Measurements from ENCODE around the gene CYP2W1. TPM values are rescaled to one million over a fixed set of nuclear protein-coding genes. Genes with fewer than 3 reads are reported as not detected.

The CYP2W1 gene
- total RNA-seq, 4 donors from 2014 or later = 0.41 to 0.95 TPM; not detected in 2

- no peaks in the 10 kb centered on the region for H3K36me3 ChIP-seq
- peak overlapping the region; percentile 88 to 94 (median 90) for H3K27ac ChIP-seq
- no peaks in the 10 kb centered on the region for H3K27me3 ChIP-seq
- H3K4me3 ChIP-seq = peak overlapping the region in 3 of 4 donors; percentile 11 to 35 (median 33)
- peak; percentile 96 for DNase-seq
- TF ChIP-seq POLR2AphosphoS5 (IDR thresholded peaks at IDR 0.05) (peak; percentile 83 to 94 (median 88)), POLR2A (IDR thresholded peaks at IDR 0.05) (peak; percentile 97), EP300 (IDR thresholded peaks at IDR 0.05; ENCODE audit: low read depth) (peak; percentile 39), CTCF (IDR thresholded peaks at IDR 0.05) (no peak)
- intact Hi-C loops (cut with DNase I; ENCODE audit: low total_unique reads) = no loop called here
- in situ Hi-C loops (cut with MboI; ENCODE audit: low pct_ligation_motif_present in 1 of 4, low pct_unique_long_range_greater_than_20kb in 1 of 4, low sequenced_read_pairs in 3 of 4) = no loop called here
- H3K9me3 ChIP-seq = no peaks in the 10 kb centered on the region
- WGBS, 2 donors (ENCODE audit: low coverage in 1 of 2) = 58% methylated on average over 22 of the region's 30 CpGs; no CpG with 5 or more reads in 1 of the 2 donors
- H3K4me1 ChIP-seq = peaks cover 0 to 32% (median 15%) of the 10 kb centered on the region in 4 donors
Observed at GRCh38 chr7:945556-946255, 37.3 kb upstream of the CYP2W1 start.

GRCh38 chr7:946256-946996 lies 36.6 kb upstream of the CYP2W1 start:
- in situ Hi-C loops (cut with MboI; ENCODE audit: low pct_ligation_motif_present in 1 of 4, low pct_unique_long_range_greater_than_20kb in 1 of 4, low sequenced_read_pairs in 3 of 4) = no loop called here
- TF ChIP-seq POLR2A (IDR thresholded peaks at IDR 0.05) = no peak
- TF ChIP-seq POLR2AphosphoS5 (IDR thresholded peaks at IDR 0.05) = peak in 1 of 3 donors; percentile 51
- Histone ChIP-seq H3K36me3 (no peaks in the 10 kb centered on the region), H3K4me1 (peaks cover 0 to 32% (median 15%) of the 10 kb centered on the region in 4 donors), H3K27ac (peak overlapping the region; percentile 88 to 94 (median 90)), H3K9me3 (no peaks in the 10 kb centered on the region), H3K4me3 (peak overlapping the region in 2 of 4 donors; percentile 7 to 21), H3K27me3 (no peaks in the 10 kb centered on the region)
- DNase-seq = peak; percentile 81
- 46 to 60% methylated on average over 2 to 29 of the region's 29 CpGs for WGBS, 2 donors (ENCODE audit: low coverage in 1 of 2)
- intact Hi-C loops (cut with DNase I; ENCODE audit: low total_unique reads) = no loop called here

- WGBS, 2 donors (ENCODE audit: low coverage in 1 of 2) = 74 to 89% methylated on average over 11 to 37 of the region's 37 CpGs
- H3K27ac ChIP-seq = peak overlapping the region in 3 of 4 donors; percentile 88 to 94 (median 89)
- H3K27me3 ChIP-seq = no peaks in the 10 kb centered on the region
- H3K4me1 ChIP-seq = peaks cover 4 to 36% (median 20%) of the 10 kb centered on the region in 4 donors
- DNase-seq = peak; percentile 14
- in situ Hi-C loops (cut with MboI; ENCODE audit: low pct_ligation_motif_present in 1 of 4, low pct_unique_long_range_greater_than_20kb in 1 of 4, low sequenced_read_pairs in 3 of 4) = no loop called here
- TF ChIP-seq POLR2AphosphoS5 (IDR thresholded peaks at IDR 0.05) (no peak), CTCF (IDR thresholded peaks at IDR 0.05) (no peak), POLR2A (IDR thresholded peaks at IDR 0.05) (no peak), EP300 (IDR thresholded peaks at IDR 0.05; ENCODE audit: low read depth) (no peak)
- H3K9me3 ChIP-seq = no peaks in the 10 kb centered on the region
- no peak overlapping the region for H3K4me3 ChIP-seq
- H3K36me3 ChIP-seq = no peaks in the 10 kb centered on the region
- intact Hi-C loops (cut with DNase I; ENCODE audit: low total_unique reads) = no loop called here
Observed at GRCh38 chr7:947391-948210, 35.4 kb upstream of the CYP2W1 start.

- intact Hi-C loops (cut with DNase I; ENCODE audit: low total_unique reads) (no loop called here), in situ Hi-C loops (cut with MboI; ENCODE audit: low pct_ligation_motif_present in 1 of 4, low pct_unique_long_range_greater_than_20kb in 1 of 4, low sequenced_read_pairs in 3 of 4) (no loop called here)
- H3K9me3 ChIP-seq = no peaks in the 10 kb centered on the region
- no peaks in the 10 kb centered on the region for H3K36me3 ChIP-seq
- 84% methylated on average over 22 of the region's 28 CpGs; no CpG with 5 or more reads in 1 of the 2 donors for WGBS, 2 donors (ENCODE audit: low coverage in 1 of 2)
- H3K4me3 ChIP-seq = no peak overlapping the region
- TF ChIP-seq CTCF (IDR thresholded peaks at IDR 0.05) (no peak), EP300 (IDR thresholded peaks at IDR 0.05; ENCODE audit: low read depth) (no peak), POLR2A (IDR thresholded peaks at IDR 0.05) (no peak), POLR2AphosphoS5 (IDR thresholded peaks at IDR 0.05) (no peak)
- peak; percentile 38 for DNase-seq
- H3K27me3 ChIP-seq = no peaks in the 10 kb centered on the region
- no peak overlapping the region for H3K27ac ChIP-seq
- H3K4me1 ChIP-seq = peaks cover 6 to 48% (median 32%) of the 10 kb centered on the region in 4 donors
Observed at GRCh38 chr7:949021-949934, 33.7 kb upstream of the CYP2W1 start.

Data from transverse colon (tissue), 4 donors.